ENCODE measurements around the gene PPP6C.
"Not testable (repeated sequence)": the region's sequence is repeated elsewhere in the genome, so short reads cannot be mapped to it uniquely, and the experiment has no call there.

The PPP6C gene

DNA sequence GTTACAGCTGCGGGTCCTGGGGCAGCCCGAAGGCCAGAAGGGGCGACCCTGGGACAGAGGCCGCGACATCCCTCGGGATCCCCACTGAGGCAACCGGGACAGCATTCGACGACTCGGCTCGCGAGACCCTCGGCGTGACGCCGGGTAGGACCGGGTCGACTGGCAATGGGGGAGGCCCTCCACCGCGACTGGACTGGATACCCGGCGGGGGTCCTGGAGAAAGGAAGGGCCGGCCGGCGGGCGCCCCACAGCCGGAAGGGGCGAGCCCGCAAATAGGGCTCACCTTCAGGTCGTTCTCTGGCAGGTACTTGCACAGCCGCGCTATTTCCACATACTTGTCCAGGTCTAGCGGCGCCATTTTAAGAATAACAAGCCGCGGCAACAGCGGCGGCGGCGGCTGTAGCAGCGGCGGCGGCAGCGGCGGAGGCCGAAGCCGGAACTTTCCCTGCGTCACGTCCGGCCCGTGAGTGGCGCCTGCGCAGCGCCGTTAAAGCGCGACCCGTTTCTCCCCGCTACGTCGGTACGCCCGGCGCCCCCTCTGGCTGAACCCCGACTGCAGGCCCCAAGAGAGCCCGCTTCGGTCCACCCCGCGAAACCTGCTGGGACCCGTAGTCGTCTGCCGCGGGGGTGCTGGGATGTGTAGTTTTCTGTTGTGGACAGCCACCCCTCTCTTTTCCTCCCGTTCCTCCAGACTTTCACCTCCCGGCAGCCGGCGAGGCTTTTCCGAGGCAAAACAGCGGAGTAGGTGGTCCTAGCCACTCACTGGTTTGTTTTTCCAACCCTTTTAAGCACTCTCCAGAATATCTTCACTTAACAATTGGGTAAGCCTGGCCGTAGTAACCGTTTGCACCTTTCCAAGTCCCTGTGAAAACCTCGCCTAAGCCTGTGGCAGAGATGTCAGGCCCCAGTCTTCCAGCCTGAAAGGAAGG is at the start of gene PPP6C:
Gene PPP6C, minus strand, starts transcription at position 443 of the 929 bp plus-strand sequence. Its CDS starts 85 bp downstream, at position 358.
- peak; percentile 95 for DNase-seq (ENCODE audit: low spot score)

DNA sequence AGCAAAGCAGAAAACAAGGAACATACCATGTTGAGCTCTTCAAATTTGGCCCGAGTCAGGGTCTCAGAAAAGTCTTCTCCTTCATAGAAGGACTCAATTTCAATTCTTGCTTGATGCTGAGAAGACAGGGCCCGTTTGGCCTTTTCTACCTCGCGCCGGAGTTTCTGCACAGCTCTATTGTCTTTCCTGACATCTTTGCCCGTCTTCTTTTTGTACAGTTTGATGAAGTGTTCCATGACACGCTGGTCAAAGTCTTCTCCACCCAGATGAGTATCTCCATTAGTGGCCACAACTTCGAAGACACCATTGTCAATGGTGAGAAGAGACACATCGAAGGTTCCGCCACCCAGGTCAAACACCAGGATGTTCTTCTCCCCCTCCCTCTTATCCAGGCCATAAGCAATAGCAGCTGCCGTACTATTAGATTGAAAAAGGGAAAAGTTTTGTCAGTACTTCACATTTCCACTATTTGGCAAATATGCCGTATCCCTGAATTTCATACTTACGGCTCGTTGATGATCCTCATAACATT is 49.4 kb upstream of the PPP6C start:
- no peak for DNase-seq (ENCODE audit: low spot score)

DNA sequence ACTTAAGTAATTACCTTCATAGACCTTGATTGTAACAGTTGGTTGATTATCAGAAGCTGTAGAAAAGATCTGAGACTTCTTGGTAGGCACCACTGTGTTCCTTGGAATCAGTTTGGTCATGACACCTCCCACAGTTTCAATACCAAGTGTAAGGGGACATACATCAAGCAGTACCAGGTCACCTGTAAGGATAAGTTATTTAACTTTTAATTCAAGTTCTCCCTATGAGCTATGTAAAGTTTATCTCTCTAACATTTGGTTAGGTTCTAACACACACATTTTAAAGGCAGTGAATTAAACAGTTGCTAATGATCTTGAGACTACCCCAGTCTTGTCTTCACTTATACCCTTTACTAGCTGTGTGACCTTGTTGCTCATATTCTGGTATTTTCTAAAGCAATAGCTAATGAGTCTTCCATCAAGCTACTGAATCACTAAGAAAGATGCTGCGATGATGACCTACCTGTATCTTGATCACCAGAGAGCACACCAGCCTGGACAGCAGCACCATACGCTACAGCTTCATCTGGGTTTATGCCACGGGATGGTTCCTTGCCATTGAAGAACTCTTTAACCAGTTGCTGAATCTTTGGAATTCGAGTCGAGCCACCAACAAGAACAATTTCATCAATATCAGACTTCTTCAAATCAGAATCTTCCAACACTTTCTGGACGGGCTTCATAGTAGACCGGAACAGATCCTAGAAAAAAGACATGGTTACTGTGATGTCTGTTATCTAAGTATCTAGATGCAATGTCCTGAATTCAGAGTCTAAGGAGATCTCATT is 48.7 kb upstream of the PPP6C start:
- DNase-seq (ENCODE audit: low spot score) = peak; percentile 33

DNA sequence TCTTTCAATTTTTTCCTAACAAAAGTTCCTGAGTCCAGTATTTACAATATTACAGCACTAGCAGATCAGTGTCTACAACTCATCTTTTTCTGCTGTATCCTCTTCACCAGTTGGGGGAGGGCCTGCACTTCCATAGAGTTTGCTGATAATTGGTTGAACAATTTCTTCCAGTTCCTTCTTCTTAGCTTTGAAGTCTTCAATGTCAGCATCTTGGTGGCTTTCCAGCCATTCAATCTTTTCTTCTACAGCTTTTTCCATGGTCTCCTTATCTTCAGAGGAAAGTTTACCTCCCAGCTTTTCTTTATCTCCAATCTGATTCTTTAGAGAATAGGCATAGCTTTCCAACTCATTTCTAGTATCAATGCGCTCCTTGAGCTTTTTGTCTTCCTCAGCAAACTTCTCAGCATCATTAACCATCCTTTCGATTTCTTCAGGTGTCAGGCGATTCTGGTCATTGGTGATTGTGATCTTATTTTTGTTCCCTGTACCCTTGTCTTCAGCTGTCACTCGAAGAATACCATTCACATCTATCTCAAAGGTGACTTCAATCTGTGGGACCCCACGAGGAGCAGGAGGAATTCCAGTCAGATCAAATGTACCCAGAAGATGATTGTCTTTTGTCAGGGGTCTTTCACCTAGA is 47.0 kb upstream of the PPP6C start:
- not testable (repeated sequence) for DNase-seq (ENCODE audit: low spot score)

DNA sequence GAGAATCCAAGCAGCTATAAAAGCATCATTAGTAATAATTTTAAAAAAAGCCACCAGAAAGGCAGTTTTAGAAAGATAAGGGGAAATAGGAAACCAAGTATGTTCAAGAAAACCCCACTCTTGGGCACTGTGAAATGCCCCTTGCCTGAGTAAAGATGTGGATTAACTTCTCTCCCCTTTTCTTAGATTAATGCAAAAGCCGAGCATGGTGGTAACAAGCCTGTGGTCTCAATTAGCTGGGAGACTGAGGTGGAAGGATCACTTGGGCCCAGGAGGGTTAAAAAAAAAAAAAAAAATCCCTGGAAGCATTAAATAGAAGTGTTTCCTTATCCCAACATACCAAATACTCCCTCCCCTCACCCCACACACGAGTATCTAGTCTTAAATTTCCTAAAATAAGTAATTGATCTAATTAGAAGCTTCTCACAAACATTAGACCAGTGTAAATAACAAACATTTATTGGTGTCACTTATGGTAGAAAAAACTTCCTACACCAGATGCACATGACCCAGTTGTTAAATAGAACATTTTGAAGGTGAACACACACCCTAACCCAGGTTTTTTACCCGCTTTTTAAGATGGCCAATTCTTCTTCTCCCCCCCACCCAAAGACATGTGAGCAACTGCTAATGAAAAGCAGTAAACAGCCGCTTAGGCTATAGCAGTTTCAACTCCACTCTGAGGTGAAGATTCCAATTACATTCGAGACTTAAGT is 46.4 kb upstream of the PPP6C start:
- DNase-seq (ENCODE audit: low spot score) = peak; percentile 44

DNA sequence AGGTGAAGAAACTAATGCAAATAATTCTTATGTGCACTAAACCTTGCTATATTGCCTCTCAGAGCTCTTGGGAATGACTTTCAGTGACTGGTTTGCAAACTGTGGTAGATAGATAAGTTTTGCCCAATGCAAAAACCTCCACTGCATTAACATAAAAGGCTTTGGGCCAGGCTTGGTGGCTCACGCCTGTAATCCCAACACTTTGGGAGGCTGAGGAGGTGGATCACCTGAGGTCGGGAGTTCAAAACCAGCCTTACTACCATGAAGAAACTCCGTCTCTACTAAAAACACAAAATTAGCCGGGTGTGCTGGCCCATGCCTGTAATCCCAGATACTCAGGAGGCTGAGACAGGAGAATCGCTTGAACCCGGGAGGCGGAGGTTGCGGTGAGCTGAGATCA is 44.5 kb upstream of the PPP6C start:
- peak; percentile 34 for DNase-seq (ENCODE audit: low spot score)

DNA sequence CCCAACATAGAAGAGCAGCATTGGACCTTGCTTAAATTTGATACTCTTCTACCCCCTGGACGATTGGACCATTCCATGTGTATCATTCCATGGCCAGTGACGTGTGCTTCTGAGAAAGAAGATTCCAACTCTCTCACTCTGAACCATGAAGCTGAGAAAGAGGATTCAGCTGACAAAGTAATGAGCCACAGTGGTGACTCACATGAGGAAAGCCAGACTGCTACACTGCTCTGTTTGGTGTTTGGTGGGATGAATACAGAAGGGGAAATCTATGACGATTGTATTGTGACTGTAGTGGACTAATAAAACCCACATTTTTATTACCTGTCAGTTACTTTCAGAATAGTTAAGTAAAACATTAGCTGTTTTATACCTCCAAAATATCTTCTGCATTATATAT is 44.1 kb upstream of the PPP6C start:
- DNase-seq (ENCODE audit: low spot score) = peak; percentile 31

DNA sequence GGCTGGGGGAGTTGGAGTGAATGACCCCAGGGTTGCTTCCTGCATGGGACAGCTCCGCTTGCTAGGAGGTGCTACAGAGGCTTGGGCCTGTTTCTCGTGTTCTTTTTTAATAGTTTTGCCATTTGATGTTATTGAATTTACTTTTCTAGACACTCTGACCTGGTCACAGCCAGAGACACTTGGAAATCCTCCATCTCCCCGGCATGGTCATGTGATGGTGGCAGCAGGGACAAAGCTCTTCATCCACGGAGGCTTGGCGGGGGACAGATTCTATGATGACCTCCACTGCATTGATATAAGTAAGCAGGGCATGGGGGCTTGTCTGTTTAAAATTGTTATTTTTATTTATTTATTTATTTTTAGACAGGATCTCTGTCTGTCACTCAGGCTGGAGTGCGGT is 38.2 kb upstream of the PPP6C start:
- DNase-seq (ENCODE audit: low spot score) = no peak

DNA sequence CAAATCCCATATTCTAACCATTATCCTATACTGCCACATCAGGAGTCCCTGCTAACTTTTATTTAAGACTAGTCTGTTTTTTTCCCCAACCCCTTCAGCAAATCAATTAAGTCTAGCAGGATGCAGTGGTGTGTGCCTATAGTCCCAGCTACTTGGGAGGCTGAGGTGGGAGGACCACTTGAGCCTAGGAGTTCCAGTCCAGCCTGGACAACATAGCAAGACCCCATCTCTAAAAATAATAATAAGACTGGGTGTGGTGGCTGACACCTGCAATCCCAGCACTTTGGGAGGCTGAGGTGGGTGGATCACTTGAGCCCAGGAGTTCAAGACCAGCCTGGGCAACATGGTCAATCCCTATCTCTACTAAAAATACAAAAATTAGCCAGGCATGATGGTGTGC is 35.3 kb upstream of the PPP6C start:
- DNase-seq (ENCODE audit: low spot score) = not testable (repeated sequence)

DNA sequence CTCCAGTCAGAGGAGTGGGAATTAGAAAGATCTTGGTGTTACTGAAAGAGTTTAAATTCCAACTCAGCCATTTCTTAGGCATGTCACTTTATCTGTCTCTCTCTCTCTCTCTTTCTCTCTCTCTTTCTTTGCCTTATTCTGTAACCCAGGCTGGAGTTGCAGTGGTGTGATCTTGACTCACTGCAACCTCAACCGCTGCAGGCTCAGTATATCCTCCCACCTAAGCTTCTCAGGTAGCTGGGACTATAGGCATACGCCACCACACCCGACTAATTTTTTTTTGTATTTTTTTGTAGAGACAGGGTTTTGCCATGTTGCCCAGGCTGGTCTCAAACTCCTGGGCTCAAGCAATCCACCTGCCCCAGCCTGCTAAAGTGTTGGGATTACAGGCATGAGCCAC is 29.0 kb upstream of the PPP6C start:
- DNase-seq (ENCODE audit: low spot score) = no peak

DNA sequence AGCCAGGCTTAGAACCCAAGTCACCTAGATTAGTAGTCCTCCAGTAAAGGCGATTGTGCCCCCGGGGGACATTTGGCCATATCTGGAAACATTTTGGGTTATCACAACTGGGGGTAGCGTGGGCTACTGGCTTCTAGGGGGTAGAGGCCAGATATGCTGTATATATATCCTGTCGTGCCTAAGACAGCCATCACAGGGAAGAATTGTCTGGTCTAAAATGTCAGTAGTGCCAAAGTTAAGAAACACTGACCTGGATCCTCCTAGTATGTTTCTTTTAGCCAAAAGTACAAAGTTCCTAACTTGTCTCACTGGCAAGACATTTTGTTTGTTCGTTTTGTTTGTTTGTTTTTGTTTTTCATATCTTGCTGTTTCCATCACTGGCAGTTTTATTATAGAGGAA is 24.6 kb upstream of the PPP6C start:
- no peak for DNase-seq (ENCODE audit: low spot score)

DNA sequence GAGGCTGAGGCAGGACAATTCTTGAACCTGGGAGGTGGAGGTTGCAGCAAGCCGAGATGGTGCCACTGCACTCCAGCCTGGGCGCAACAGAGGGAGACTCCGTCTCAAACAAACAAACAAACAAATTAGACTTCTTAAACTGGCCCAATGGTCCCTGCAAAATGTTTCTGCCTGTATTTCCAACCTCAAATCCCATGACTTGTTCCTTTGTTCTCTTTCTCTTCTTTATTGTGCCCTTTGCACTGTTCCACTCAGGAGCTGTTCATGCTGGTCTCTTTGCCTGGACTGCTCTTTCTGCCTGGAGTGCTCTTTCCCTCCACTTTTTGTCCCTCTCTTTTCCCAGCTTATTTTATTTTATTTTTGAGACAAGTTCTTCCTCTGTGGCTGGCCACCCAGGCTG is 14.9 kb upstream of the PPP6C start:
- no peak for DNase-seq (ENCODE audit: low spot score)

DNA sequence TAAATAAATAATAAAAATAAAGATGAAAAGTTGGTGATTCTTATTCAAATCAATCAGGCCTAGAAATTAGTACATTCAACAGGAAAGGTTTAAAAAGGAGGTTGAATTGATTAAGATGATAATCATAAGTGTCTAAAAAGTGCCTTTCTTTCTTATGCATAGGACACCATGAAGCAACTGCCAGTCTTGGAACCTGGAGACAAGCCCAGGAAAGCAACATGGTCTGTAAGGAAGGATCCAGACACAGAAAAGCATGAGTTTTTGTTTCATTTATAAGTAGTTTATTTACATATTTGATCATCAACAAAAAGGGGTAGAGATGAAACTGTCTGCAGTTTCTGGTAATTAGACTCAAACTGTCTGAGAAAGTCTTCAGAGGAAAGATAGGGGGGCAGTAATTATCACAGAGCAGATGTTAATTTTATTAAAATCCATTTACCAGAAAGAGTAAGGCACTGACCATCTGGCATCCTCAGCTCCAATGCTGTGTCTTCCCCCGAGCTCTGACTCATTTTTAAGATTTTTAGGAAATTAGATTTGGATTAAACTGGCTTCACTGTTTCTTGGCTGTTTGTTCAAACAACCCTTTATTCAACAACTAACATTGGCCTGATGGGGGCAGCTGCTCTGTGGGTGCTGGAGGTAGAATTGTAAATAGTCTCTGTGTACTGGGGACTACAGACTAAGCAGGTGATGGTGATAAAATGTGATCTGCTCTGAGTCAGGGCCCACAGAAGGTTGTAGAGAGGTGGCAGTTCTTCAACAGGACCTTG is 13.4 kb upstream of the PPP6C start:
- no peak for DNase-seq (ENCODE audit: low spot score)

DNA sequence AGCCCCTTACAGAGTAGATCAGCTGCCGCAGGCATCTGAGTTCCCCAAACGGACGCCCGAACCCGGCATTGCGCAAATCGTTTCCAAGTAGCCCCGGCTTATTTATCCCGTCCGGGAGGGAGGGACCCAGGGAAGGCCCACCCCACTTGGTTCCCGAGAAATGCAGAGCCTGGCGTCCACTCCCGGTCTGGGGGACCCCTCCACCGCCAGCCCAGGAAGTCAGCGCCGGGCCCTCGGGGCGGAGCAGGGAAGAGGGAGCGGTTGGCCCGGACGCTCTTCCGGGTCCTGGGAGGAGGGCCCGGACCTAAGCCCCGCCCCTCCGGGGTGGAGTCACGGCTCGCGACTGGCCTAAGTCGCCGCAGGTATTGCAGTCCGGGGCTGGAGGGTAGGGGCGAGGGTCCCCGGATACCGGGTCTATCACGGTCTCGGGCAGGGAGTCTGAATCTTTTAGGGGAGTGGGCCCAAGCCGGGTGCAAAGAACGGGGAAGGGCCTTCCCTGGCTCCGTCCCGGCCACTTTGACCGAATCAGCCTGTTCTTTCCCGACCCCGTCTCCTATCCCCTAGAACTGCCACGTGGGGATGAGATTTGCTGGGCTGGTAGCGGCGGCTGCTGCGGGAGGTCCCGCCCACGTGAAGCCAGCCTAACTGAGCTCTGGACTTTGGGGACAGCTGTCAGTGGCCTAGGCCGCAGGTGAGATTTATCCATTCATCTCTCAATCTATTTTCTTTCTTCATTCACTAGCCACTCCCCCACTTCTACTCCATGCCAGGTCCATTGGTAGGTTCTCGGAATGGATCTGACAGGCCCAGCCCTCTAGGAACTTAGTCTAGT is 10.8 kb upstream of the PPP6C start, which contains the start of gene RABEPK:
Gene RABEPK, plus strand, starts transcription at position 327 of the 832 bp plus-strand sequence. CDS start 2,472 bp downstream, outside the sequence.
- DNase-seq (ENCODE audit: low spot score) = peak; percentile 93

DNA sequence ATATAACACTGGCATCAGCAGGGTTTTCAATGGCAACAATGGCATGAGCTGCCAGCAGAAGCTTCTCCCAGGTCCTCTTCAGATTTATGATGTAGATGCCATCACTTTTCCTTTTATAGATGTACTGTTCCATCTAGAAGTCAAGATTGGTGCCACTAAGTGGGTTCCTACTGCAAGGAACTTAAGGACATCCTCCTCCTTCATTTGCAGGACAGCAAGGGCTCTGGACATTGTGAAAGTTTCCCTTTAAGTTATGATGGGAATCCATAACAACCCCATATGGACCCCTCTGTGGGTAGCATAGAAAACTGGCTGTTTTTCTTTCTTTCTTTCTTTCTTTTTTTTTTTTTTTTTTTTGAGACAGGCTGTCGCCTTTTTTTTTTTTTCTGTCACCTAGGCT is 6.0 kb upstream of the PPP6C start:
- DNase-seq (ENCODE audit: low spot score) = not testable (repeated sequence)

DNA sequence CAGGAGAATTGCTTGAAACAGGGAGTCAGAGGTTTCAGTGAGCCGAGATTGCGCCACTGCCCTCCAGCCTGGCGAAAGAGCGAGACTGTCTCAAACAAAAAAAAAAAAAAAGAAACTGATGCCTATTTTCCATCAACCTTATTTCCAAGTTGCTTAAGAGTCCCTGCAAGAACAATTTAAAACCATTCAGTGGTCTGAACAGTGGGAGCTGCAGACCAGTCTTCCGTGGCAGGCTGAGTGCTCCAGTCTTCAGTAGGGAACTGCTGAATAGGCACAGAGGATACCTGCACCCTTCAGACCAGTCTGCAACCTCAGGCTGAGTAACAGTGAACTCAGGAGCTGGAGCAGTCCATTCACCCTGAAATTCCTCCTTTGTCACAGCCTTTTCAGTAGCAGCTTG is 4.9 kb upstream of the PPP6C start:
- DNase-seq (ENCODE audit: low spot score) = not testable (repeated sequence)

DNA sequence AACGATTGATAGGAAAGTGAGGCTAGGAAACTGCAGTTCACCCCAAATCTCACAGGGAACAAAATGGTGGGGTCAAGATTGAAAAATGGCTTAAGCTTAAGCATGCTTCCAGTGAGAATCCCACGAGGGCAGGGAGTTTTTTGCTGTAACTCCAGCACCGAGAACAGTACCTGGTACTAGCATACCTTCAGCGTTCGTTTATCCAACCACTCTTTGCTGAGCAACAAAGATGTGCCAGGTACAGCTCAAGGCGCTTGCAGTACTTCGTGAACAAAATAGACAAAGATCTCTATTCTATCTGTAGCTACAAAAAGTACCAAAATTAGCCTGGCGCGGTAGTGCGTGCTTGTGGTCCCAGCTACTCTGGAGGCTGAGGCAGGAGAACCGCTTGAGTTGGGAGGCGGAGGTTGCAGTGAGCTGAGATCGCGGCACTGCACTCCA is 778 bp upstream of the PPP6C start:
- no peak for DNase-seq (ENCODE audit: low spot score)

DNA sequence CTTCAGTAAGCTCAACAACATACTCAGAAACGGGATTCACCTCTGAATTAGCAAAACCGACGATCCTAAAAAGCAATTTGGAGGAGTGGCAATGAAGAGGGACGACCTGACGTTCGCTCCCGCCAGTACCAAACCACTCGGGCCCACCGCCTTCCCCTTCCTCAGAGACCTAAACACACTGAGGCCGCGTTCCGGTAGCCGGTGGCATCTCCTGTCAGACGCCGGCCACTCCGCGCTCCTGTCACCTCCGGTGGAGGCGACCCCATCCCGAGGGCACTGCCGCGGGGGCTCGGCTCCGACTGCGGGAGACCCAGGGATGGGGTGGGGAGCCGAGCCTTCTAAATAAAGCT is 617 bp downstream of the PPP6C start:
- peak; percentile 56 for DNase-seq (ENCODE audit: low spot score)

DNA sequence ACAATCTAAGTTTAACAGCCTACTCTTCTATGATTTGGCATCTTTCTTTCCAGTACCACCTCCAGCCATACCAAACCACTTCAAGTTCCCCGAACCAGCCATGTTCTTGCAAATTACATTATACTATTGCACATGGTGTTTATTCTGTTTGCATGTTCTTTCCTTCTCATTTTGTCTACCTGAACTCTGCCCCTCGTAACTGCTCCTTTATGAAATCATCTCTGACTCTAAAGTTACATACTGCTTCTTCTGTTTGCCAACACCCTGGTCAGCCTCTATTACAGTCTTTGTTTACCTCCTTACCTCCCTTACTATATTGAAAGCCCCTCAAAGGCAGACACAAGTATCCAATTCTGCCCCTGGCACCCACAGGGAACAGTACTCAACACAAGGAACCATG is 6.0 kb downstream of the PPP6C start:
- DNase-seq (ENCODE audit: low spot score) = no peak

DNA sequence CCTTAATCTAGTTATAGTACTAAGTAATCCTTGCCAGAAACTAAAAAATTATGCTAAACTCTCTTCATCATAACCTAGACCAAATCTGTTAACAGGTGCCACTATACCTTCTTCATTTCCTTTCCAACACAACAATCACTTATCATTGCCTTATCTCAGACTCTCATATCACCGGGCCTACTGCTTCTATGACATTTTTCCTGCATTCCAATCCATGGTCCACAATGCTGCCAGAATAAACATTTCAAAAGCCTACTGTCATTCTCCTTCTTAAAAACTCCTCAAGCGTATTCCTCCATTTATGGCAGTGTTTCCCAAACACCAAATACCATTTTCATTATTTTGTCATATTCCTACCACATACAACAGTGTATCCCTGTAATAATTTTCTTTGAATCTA is 6.5 kb downstream of the PPP6C start:
- no peak for DNase-seq (ENCODE audit: low spot score)

Measured in NAMALWA (cell line).